Fibroblast of pulmonary artery (primary cell): ENCODE data around the gene SPRYD4.
A peak's percentile ranks its signal among the peaks of the same experiment; 100 is the strongest.

Source experiments
- DNase-seq: peaks from one replicate; pipeline ENCODE4 v3.0.0-alpha.2; 2010; ENCODE audit warnings: low read depth
- H3K4me3 ChIP-seq: replicated peaks from 2 replicates; pipeline ENCODE4 v1.5.1; 2011; ENCODE audit warnings: low read depth, mild to moderate bottlenecking, control low read depth, low read length, moderate library complexity
- TF ChIP-seq, protein P1 (sequence below): IDR thresholded peaks from 2 replicates; pipeline ENCODE4 v1.5.1; 2011; ENCODE audit warnings: mild to moderate bottlenecking, control low read depth, low read length, inconsistent platforms; ENCODE audit errors: missing control alignments

Gene SPRYD4

DNA sequence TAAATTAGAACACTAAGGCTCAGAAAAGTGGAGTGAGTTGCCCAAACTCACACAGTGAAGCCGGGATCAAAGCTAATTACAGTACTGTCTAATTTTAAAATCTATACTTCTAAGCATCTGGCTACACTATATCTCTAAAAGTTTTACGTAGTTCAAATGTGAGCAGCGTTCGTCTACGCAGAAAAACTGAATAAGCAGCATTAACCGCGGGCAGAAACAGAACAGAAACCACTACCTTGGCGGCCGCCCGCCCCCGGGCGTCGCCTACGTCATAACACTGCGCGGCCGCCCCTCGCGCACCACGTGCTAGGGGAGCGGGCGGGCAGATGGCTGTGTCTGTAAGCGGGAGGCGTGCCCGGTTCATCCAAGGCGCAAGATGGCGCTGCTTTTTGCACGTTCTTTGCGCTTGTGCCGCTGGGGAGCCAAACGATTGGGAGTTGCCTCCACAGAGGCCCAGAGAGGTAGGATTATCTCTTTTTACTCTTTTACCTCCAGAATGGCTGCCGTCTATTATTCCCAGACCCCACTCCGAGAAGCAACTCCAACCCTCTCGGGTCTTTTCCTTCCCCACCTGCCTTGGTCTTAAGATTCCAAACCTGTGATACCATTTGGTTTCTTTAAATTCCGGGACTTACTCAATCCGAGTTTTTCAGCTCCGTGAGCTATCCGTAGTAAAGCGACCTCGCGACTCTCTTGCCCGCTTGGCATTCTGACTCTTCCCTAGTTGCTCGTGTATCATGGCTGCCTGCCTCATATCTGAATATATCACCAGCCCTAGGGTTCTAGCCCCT, at the start of gene SPRYD4:
Gene SPRYD4, plus strand, starts transcription at position 363 of the 791 bp plus-strand sequence. Its CDS starts 14 bp downstream, at position 377.
- TF ChIP-seq, protein P1, sequence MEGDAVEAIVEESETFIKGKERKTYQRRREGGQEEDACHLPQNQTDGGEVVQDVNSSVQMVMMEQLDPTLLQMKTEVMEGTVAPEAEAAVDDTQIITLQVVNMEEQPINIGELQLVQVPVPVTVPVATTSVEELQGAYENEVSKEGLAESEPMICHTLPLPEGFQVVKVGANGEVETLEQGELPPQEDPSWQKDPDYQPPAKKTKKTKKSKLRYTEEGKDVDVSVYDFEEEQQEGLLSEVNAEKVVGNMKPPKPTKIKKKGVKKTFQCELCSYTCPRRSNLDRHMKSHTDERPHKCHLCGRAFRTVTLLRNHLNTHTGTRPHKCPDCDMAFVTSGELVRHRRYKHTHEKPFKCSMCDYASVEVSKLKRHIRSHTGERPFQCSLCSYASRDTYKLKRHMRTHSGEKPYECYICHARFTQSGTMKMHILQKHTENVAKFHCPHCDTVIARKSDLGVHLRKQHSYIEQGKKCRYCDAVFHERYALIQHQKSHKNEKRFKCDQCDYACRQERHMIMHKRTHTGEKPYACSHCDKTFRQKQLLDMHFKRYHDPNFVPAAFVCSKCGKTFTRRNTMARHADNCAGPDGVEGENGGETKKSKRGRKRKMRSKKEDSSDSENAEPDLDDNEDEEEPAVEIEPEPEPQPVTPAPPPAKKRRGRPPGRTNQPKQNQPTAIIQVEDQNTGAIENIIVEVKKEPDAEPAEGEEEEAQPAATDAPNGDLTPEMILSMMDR, result peak; percentile 14
- DNase-seq, result peak; percentile 92
- H3K4me3 ChIP-seq, result peak within 1 kb of the TSS; percentile 100

DNA sequence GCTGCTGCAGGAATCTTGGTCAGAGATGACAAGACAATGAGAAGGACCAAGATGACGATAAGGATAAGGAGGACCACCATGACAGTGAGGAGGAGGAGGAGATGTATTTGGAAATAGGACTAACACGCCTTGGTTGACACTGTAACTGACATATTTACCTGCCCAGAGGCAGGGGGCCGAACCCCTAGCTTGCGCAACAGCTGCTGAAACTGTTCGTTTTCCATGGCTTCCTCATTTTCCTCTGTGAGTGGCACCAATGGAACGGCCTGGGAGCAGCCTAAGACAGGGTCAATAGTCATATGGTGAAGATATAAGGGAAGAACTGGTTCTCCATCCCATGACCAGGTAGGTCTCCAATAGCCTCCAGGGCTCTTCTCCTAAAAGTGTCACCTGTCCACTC, 48.0 kb upstream of the SPRYD4 start:
- no peak overlapping the region for H3K4me3 ChIP-seq
- no peak for DNase-seq
- TF ChIP-seq, protein P1, result no peak

DNA sequence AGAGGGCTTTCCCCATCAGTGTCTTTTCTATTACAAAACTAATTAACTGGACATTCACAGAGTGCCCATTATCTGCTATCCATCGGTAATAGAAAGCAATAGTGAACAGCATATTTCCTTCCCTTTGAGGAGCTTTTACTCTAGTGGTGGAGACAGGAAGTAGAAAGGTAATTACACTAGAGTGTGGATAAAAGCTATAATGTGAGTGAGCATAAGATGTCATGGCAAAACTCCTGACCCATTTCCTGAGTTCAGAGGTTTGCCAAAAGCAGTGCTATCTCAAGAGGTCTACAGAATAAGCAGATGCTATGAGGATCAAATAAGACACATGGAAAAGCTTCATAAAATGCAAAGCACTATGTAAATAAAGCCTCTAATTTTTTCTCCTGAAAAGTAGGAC, 43.2 kb upstream of the SPRYD4 start:
- DNase-seq, result no peak
- TF ChIP-seq, protein P1, result no peak
- no peak overlapping the region for H3K4me3 ChIP-seq

DNA sequence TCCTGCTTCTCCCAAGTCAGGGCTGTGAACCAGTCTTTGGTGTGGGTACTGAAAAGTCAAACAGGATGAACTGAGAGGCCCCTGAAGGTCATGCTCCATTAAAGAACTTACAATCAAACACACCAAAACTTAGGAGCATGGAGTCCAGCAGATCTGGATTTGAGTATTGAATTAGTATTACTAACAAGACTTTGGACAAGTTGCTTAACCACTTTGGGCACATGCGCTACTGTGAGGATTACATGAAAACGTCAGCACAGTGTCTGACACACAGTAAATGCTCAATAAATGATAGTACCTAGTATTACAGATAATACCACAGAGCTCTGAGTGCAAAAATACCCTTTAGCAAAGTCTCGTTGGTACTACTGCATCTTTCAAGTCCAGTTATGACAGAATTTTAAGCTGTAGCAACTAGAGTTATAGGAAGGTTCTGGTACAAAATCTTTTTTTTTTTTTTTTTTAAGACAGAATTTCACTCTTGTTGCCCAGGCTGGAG, 42.4 kb upstream of the SPRYD4 start:
- H3K4me3 ChIP-seq, result no peak overlapping the region
- DNase-seq, result no peak
- TF ChIP-seq, protein P1, result no peak

DNA sequence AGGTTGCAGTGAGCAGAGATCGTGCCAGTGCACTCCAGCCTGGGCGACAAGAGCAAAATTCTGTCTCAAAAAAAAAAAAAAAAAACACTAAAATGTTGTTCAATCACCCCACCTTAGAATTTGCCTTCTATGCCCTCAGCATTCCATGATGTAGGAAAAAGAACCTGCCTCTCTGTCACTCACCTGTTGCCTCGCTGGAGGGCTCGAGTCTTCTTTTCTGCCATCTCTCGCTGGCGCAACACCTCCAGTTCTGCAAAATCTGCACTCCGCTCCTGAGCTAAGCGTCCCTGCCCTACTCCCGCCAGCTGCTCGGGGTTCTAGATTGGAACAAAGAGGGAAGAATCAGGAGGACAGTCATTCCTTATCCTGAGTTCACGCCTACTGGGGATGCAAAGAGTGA, 37.1 kb upstream of the SPRYD4 start:
- TF ChIP-seq, protein P1, result no peak
- no peak for DNase-seq
- no peak overlapping the region for H3K4me3 ChIP-seq

DNA sequence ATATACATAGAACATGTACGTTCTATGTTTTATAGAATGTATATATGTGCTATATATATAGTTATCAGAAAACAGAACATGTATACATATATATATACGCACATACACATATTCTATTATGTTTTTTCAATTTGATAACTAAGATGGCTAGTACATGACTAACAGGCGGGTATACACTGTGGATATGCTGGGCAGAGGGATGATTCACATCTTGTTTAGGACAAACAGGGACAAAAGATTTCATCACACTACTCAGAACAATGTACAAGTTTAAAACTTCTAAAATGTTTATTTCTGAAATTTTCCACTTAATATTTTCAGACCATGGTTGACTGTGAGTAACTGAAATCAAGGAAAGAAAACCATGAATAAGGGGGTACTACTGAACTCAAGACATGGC, 36.5 kb upstream of the SPRYD4 start:
- DNase-seq, result peak; percentile 77
- TF ChIP-seq, protein P1, result no peak
- H3K4me3 ChIP-seq, result no peak overlapping the region

DNA sequence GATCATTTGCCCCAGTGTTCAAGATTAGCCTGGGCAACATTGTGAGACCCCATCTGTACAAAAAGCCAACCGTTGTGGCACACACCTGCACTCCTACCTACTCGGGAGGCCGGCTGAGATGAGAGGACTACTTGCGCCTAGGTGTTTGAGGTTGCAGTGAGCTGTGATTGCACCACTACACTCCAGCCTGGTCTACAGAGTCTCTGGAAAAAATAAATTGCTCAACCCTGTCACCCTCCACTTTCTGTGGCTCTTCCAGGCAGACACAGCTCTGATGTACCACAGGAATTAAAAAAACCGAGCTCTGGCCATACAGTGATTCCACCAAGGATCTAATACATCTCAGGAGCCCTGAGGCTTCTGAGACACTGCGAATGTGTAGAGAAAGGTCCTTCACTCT, 33.5 kb upstream of the SPRYD4 start:
- no peak for DNase-seq
- TF ChIP-seq, protein P1, result no peak
- no peak overlapping the region for H3K4me3 ChIP-seq
